A673 (cell line): Measurements from ENCODE around the gene COQ8B. TPM values are rescaled to one million over a fixed set of nuclear protein-coding genes. Genes with fewer than 3 reads are reported as not detected.

Experiments
- BruUV-seq: library from RNA; stranded (reverse); fragments of 400-500 nt; replicated peaks from 2 replicates; lab custom pipeline; 2021; lab: Mats Ljungman, UMichigan
- CTCF ChIA-PET: fragments of 300-600 bp; sonication (Branson Sonifier 250); formaldehyde crosslinking; loops from one replicate; lab custom pipeline; 2022; ENCODE audit warnings: antibody characterized with exemption; lab: Charles Lee
- POLR2A ChIA-PET: fragments of 300-600 bp; sonication (Branson Sonifier 250); formaldehyde crosslinking; loops from one replicate; lab custom pipeline; 2022; ENCODE audit warnings: antibody characterized with exemption; ENCODE audit not compliant: low non-redundant PET; lab: Charles Lee
- DNase-seq: peaks from one replicate; pipeline ENCODE4 v3.0.0-alpha.2; 2015; ENCODE audit warnings: low spot score
- H3K27ac ChIP-seq: fragments of 200-600 bp; sonication (generic); 2 replicates; pipeline ENCODE4 v1.5.1; 2016; ENCODE audit warnings: mixed run types, low read depth, mild to moderate bottlenecking, mixed read lengths, antibody characterized with exemption, low read length; ENCODE audit not compliant: poor library complexity, severe bottlenecking
- H3K27me3 ChIP-seq: fragments of 200-600 bp; sonication (generic); replicated peaks from 2 replicates; pipeline ENCODE4 v1.6.1; 2017; ENCODE audit warnings: mixed run types, low read depth, mild to moderate bottlenecking, mixed read lengths, antibody characterized with exemption, low read length; ENCODE audit not compliant: insufficient read depth, poor library complexity
- H3K36me3 ChIP-seq: fragments of 200-600 bp; sonication (generic); 2 replicates; pipeline ENCODE4 v1.6.1; 2016; ENCODE audit warnings: mixed run types, mild to moderate bottlenecking, mixed read lengths, antibody characterized with exemption, low read length; ENCODE audit not compliant: insufficient read depth, poor library complexity, severe bottlenecking
- H3K4me1 ChIP-seq: fragments of 200-600 bp; sonication (generic); 2 replicates; pipeline ENCODE4 v1.6.1; 2017; ENCODE audit warnings: mixed run types, mild to moderate bottlenecking, mixed read lengths, antibody characterized with exemption, low read length; ENCODE audit not compliant: insufficient read depth, poor library complexity, severe bottlenecking
- H3K4me3 ChIP-seq: fragments of 200-600 bp; sonication (generic); 2 replicates; pipeline ENCODE4 v1.5.1; 2016; ENCODE audit warnings: low read depth, mixed run types, mild to moderate bottlenecking, mixed read lengths, low read length; ENCODE audit not compliant: poor library complexity, severe bottlenecking
- H3K9me3 ChIP-seq: fragments of 200-600 bp; sonication (generic); 2 replicates; pipeline ENCODE4 v1.6.1; 2016; ENCODE audit warnings: mixed run types, low read depth, mild to moderate bottlenecking, mixed read lengths, antibody characterized with exemption, low read length; ENCODE audit not compliant: poor library complexity, severe bottlenecking
- EZH2 ChIP-seq: fragments of 200-600 bp; sonication (generic); IDR thresholded peaks from 2 replicates; pipeline ENCODE4 v1.6.1; 2017; ENCODE audit warnings: borderline replicate concordance, low read depth, mild to moderate bottlenecking, mixed read lengths, antibody characterized with exemption, low read length; ENCODE audit not compliant: poor library complexity, severe bottlenecking
- intact Hi-C: fragments of 100-400 bp; cut with micrococcal nuclease; formaldehyde crosslinking; loops from one replicate; pipeline ENCODE4 v1.10.0; 2022; ENCODE audit not compliant: unreplicated experiment
- total RNA-seq: library from RNA; stranded (reverse); gene quantifications from 2 replicates; pipeline ENCODE4 v1.2.3, GENCODE V29; 2021
- TF ChIP-seq, protein P1 (sequence below): fragments of 300-800, 200-600 bp; sonication (generic); conservative IDR thresholded peaks from 2 replicates; pipeline ENCODE4 v1.5.1; 2017; ENCODE audit warnings: low read depth, mild to moderate bottlenecking, antibody characterized with exemption, low read length, moderate library complexity, mixed read lengths

COQ8B gene
- total RNA-seq, 1 experiment from 2014 or later, result 34.1 TPM

DNA sequence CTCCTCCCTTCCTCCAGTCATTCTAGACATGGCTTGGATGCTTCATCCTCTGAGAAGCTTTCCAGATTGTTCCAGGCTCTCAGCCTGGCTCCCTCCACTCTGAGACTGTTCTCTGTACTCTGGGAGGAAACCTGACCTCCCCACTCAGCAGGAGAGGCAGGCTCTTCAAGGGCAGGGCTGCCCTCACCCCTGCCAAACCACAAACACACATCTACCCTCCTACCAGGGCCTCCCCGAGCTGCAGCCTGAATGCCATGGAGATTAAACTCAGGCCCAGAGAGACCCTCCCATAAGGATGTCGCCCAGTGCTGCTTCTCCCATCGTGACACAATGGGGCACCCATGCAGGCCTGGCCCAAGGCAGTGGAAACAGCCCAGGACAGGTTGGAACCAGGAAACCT lies 42.4 kb downstream of the COQ8B start:
- H3K27ac ChIP-seq, result no peak overlapping the region
- H3K4me3 ChIP-seq, result no peak overlapping the region
- ChIA-PET CTCF (no interaction called here), POLR2A (no interaction called here)
- TF ChIP-seq EZH2, result no peak
- TF ChIP-seq, protein P1, sequence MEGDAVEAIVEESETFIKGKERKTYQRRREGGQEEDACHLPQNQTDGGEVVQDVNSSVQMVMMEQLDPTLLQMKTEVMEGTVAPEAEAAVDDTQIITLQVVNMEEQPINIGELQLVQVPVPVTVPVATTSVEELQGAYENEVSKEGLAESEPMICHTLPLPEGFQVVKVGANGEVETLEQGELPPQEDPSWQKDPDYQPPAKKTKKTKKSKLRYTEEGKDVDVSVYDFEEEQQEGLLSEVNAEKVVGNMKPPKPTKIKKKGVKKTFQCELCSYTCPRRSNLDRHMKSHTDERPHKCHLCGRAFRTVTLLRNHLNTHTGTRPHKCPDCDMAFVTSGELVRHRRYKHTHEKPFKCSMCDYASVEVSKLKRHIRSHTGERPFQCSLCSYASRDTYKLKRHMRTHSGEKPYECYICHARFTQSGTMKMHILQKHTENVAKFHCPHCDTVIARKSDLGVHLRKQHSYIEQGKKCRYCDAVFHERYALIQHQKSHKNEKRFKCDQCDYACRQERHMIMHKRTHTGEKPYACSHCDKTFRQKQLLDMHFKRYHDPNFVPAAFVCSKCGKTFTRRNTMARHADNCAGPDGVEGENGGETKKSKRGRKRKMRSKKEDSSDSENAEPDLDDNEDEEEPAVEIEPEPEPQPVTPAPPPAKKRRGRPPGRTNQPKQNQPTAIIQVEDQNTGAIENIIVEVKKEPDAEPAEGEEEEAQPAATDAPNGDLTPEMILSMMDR, result no peak
- H3K4me1 ChIP-seq, result no peaks in the 10 kb centered on the region
- intact Hi-C loops, result no loop called here
- DNase-seq, result no peak
- peaks cover 54% of the 10 kb centered on the region for H3K36me3 ChIP-seq
- H3K9me3 ChIP-seq, result no peaks in the 10 kb centered on the region
- H3K27me3 ChIP-seq, result no peaks in the 10 kb centered on the region
- no TSS peak for BruUV-seq

DNA sequence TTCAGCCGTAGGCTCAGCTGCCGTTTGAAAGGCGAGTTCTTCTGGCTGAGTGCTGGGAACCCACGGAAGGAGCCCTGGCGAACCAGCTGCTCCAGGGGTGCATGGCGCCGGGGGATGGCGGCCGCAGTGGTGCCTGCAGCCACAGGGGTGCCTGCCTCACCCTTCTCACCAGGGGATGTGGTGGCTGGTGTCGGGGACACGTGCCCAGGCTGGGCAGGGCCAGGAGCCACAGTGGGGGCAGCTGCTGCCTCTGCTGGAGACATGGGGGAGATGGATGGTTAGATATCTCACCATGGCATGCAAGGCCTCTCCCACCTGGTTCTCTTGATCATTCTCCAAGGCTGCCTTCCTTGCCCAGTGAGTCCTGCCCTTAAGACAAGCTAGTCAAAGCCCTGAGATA lies 43.3 kb downstream of the COQ8B start:
- Histone ChIP-seq H3K27ac (no peak overlapping the region), H3K4me1 (no peaks in the 10 kb centered on the region), H3K4me3 (no peak overlapping the region), H3K27me3 (no peaks in the 10 kb centered on the region), H3K9me3 (no peaks in the 10 kb centered on the region), H3K36me3 (peaks cover 57% of the 10 kb centered on the region)
- POLR2A ChIA-PET, result no interaction called here
- intact Hi-C loops, result no loop called here
- BruUV-seq, result no TSS peak
- CTCF ChIA-PET, result no interaction called here
- no peak for DNase-seq
- TF ChIP-seq, protein P1, result no peak
- no peak for TF ChIP-seq EZH2

DNA sequence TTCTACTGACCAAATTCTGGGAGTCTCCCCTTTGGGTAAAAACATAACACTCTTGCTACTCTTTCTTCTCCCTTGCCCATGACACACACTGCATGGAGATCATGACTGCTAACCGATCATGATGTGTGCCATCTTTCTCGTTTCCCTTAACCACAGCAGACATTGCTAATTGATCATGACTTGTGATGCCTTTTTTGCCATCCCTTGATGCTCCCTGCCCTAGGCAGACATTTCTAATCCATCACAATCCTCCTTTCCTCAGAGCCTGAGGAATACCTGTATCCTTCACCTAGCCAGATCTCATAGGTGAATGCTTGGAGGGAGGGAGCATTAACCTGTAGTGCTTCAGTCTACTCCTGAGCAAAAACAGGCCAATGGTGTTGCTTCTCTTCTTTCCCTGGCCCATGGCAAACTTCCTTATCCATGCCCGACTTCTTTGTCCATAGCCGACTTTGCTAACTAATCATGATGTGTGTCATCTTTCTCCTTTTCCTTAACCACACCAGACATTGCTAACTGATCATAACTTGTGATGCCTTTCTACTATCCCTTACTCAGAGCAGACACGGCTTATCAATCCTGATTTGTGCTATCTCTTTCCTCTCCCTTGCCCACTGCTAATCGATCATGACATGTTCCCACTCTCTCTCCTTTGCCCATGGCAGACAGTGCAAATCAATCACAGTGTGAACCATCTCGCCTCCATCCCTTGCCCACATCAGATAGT lies 44.0 kb downstream of the COQ8B start:
- POLR2A ChIA-PET, result no interaction called here

More for the DNA sequence above, 44.0 kb downstream of the COQ8B start:
- Histone ChIP-seq H3K9me3 (no peaks in the 10 kb centered on the region), H3K4me1 (no peaks in the 10 kb centered on the region), H3K27me3 (no peaks in the 10 kb centered on the region), H3K36me3 (peaks cover 50% of the 10 kb centered on the region), H3K27ac (no peak overlapping the region), H3K4me3 (no peak overlapping the region)
- no peak for DNase-seq
- intact Hi-C loops, result no loop called here
- TF ChIP-seq EZH2, result no peak
- TF ChIP-seq, protein P1, result no peak
- CTCF ChIA-PET, result no interaction called here
- BruUV-seq, result no TSS peak
